Ovary (tissue), 9 donors: ENCODE results near the gene CTNNA3. TPM values are rescaled to one million over a fixed set of nuclear protein-coding genes. Genes with fewer than 3 reads are reported as not detected.

ENCODE experiments used
- DNase-seq, 5 donors: peaks; one replicate each; pipeline ENCODE4 v3.0.0-alpha.2; 2019 to 2020
- H3K27ac ChIP-seq, 2 donors: fragments of 200-600 bp; one replicate each; pipeline versions ENCODE4 v1.5.1 to v1.8.0; 2019 to 2022
- H3K27me3 ChIP-seq: fragments of 200-600 bp; one replicate; pipeline ENCODE4 v1.8.0; 2022
- H3K36me3 ChIP-seq: fragments of 200-600 bp; sonication (generic); one replicate; pipeline ENCODE4 v1.5.1; 2019
- H3K4me1 ChIP-seq: one replicate; pipeline ENCODE4 v1.8.1; 2013; ENCODE audit warnings: mild to moderate bottlenecking, moderate library complexity; ENCODE audit not compliant: insufficient read depth
- H3K4me3 ChIP-seq: fragments of 200-600 bp; sonication (generic); one replicate; pipeline ENCODE4 v1.5.1; 2017
- H3K9me3 ChIP-seq, 2 donors: fragments of 200-600 bp in 1 of 2; sonication (generic) in 1 of 2; one replicate each; pipeline versions ENCODE4 v1.5.1 to v1.8.1; 2013 to 2019; ENCODE audit warnings: mild to moderate bottlenecking in 1 of 2, moderate library complexity in 1 of 2
- CTCF ChIP-seq, 3 donors: fragments of 450-650 bp in 2 of 3; fragments of 200-600 bp in 1 of 3; IDR thresholded peaks; one replicate each; pipeline versions ENCODE4 v1.5.1 to v1.8.0; 2016 to 2022; ENCODE audit warnings: antibody characterized with exemption in 3 of 3, mild to moderate bottlenecking in 1 of 3
- EP300 ChIP-seq: sonication (generic); formaldehyde crosslinking; IDR thresholded peaks from one replicate; pipeline ENCODE4 v1.6.1; 2017; ENCODE audit warnings: antibody characterized with exemption
- POLR2A ChIP-seq: fragments of 450-650 bp; IDR thresholded peaks from one replicate; pipeline ENCODE4 v1.6.1; 2017; ENCODE audit warnings: antibody characterized with exemption, mild to moderate bottlenecking, moderate library complexity
- WGBS, 3 donors: extraction: QIAGEN DNeasy Blood & Tissue Kit in 1 of 3; methylation state at CpG; one replicate each; pipeline versions ENCODE4 v1.1.5 to v1.1.7; 2013 to 2017; 5-methylcytosine and 5-hydroxymethylcytosine counted together
- intact Hi-C, 4 donors: fragments of 100-400 bp; cut with DNase I; formaldehyde crosslinking; loops; one replicate each; pipeline versions ENCODE4 v1.11.0 to v1.15.1; 2022 to 2023
- polyA plus RNA-seq, 2 donors: library from polyadenylated mRNA; stranded (reverse); fragments of 200-250 nt in 1 of 2; fragments of 350-450 nt in 1 of 2; fragmentation: Illumina TruSeq in 1 of 2; extraction: RNeasy Lipid Tissue Mini Kit (QIAGEN cat#74804) in 1 of 2; gene quantifications; one replicate each; pipeline ENCODE4 v1.2.3, GENCODE V29; 2013 to 2014
- total RNA-seq, 7 donors: library from RNA; depleted of rRNA in 2 of 7; stranded (reverse); fragments of >200 nt in 2 of 7; fragmentation: NEBNext Ultra II Directional in 3 of 7; extraction: Animal tissue kit (Norgen Biotek cat#: 25700) in 3 of 7; gene quantifications; one replicate each; pipeline versions ENCODE4 v1.1.0 to v1.2.4, GENCODE V29; 2016 to 2023
- donor health status: DM: no; HTN: no; CAD: no; lungs with moderate emphysema.
- donor health status: DM: no; HTN: no; CAD: no.
- donor health status: Bipolar disorder and iron deficiency.
- donor health status: DM: yes; HTN: yes; CAD: no.
- donor health status: DM: no; HTN: no; CAD: no.
- donor health status: DM: yes; HTN: yes; CAD: no.

Gene CTNNA3
- total and polyA plus RNA-seq, 9 donors = 1.9 to 9.7 (median 4.0) TPM

DNA sequence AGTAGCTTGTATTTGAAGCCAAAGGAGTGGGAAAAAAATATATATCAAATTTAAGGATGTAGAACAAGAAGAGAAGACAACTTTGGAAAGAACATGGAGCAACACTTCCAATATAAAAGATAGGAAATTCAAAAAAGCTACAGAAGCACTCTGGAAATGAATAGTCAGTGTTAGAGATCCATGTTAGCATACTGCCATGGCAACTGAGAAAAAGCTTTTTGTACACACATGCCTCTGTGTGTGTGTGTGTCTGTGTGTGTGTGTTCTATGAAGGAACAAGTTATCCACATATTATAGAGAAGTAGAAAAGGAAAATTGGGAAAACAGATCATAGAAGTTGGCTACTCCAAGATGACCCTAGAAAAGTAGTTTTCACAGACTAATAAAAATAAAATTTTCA, 673.9 kb downstream of the CTNNA3 start:
- no peaks in the 10 kb centered on the region for H3K9me3 ChIP-seq
- no peak overlapping the region for H3K27ac ChIP-seq
- H3K4me1 ChIP-seq = no peaks in the 10 kb centered on the region
- no peaks in the 10 kb centered on the region for H3K27me3 ChIP-seq
- no peak for TF ChIP-seq EP300
- intact Hi-C loops = no loop called here
- H3K36me3 ChIP-seq = no peaks in the 10 kb centered on the region
- no peak overlapping the region for H3K4me3 ChIP-seq
- no peak for DNase-seq

GRCh38 chr10:67017218-67017617, 678.8 kb downstream of the CTNNA3 start:
- intact Hi-C loops = no loop called here
- no peak for DNase-seq
- TF ChIP-seq CTCF (IDR thresholded peaks at IDR 0.05) = no peak
- TF ChIP-seq EP300 = no peak
- no peak for TF ChIP-seq POLR2A
- no peak overlapping the region for H3K4me3 ChIP-seq
- H3K4me1 ChIP-seq = no peaks in the 10 kb centered on the region
- no peak overlapping the region for H3K27ac ChIP-seq
- 86 to 89% (median 86%) methylated on average over 2 of the region's 2 CpGs for WGBS, 3 donors
- H3K27me3 ChIP-seq = no peaks in the 10 kb centered on the region
- no peaks in the 10 kb centered on the region for H3K36me3 ChIP-seq
- H3K9me3 ChIP-seq = no peaks in the 10 kb centered on the region

GRCh38 chr10:67015225-67015624, 680.8 kb downstream of the CTNNA3 start:
- Histone ChIP-seq H3K27ac (no peak overlapping the region), H3K27me3 (no peaks in the 10 kb centered on the region), H3K9me3 (no peaks in the 10 kb centered on the region), H3K4me1 (no peaks in the 10 kb centered on the region), H3K36me3 (no peaks in the 10 kb centered on the region), H3K4me3 (no peak overlapping the region)
- TF ChIP-seq POLR2A = no peak
- no peak for TF ChIP-seq EP300
- TF ChIP-seq CTCF (IDR thresholded peaks at IDR 0.05) = no peak
- 83 to 93% (median 84%) methylated on average over 1 of the region's 1 CpG for WGBS, 3 donors
- intact Hi-C loops = no loop called here
- no peak for DNase-seq

DNA sequence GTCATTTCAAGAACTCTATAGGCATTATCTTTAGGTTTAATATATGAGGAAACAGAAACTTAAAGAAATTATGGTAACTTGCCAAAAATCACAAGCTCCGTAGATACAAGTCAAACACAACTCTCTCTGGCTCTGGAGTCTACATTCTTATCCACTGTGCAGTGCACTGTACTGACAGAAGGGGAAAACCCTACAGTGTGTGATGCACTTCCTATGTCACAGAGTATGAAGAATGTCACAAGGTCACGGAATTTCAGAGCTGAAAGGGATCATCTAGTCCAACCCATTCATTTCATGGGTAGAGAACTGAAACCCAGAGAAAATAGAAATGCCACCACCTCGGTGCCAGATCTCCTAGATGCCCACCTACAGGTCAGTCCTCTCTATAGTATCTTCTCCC, 684.0 kb downstream of the CTNNA3 start:
- Histone ChIP-seq H3K27ac (no peak overlapping the region), H3K9me3 (no peaks in the 10 kb centered on the region), H3K27me3 (no peaks in the 10 kb centered on the region), H3K36me3 (no peaks in the 10 kb centered on the region), H3K4me3 (no peak overlapping the region), H3K4me1 (no peaks in the 10 kb centered on the region)
- no peak for DNase-seq
- TF ChIP-seq EP300 (no peak), POLR2A (no peak), CTCF (IDR thresholded peaks at IDR 0.05) (no peak)
- intact Hi-C loops = no loop called here
- 88 to 94% (median 93%) methylated on average over 3 of the region's 3 CpGs for WGBS, 3 donors

DNA sequence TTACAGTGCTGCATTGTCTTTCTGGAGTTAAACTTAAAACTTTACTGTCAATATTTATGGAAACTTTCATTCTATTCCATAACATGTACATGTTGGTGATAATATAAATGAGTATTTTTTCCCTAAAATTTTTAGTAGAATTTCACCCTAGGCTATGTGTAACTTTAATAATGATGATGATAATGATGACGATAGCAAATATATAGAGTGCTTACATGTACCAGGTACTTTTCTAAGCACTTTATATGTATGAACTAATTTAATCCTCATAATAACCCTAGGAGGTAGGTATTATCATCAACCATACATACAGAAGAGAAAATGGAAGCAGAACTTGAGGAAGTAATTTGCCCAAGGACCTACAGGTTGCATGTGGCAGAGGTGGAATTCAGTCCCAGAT, 684.5 kb downstream of the CTNNA3 start:
- Histone ChIP-seq H3K36me3 (no peaks in the 10 kb centered on the region), H3K4me1 (no peaks in the 10 kb centered on the region), H3K9me3 (no peaks in the 10 kb centered on the region), H3K4me3 (no peak overlapping the region), H3K27me3 (no peaks in the 10 kb centered on the region), H3K27ac (no peak overlapping the region)
- intact Hi-C loops = no loop called here
- WGBS, 3 donors = 95 to 97% (median 96%) methylated on average over 1 of the region's 1 CpG
- DNase-seq = no peak
- TF ChIP-seq POLR2A = no peak
- no peak for TF ChIP-seq CTCF (IDR thresholded peaks at IDR 0.05)
- no peak for TF ChIP-seq EP300
